Mesothelial cell of epicardium (in vitro differentiated cells): Measurements from ENCODE around the gene PROX2. TPM values are rescaled to one million over a fixed set of nuclear protein-coding genes. Genes with fewer than 3 reads are reported as not detected.

Experiments used
- DNase-seq, 2 experiments: peaks; one replicate each; pipeline ENCODE4 v3.0.0; 2021; ENCODE audit warnings: low spot score in 2 of 2; ENCODE audit not compliant: unreplicated experiment in 2 of 2
- H3K27ac Mint-ChIP-seq: 2 replicates; pipeline ENCODE4 v1.8.0; 2021; ENCODE audit warnings: mixed read lengths
- H3K27me3 Mint-ChIP-seq: 2 replicates; pipeline ENCODE4 v1.8.0; 2021; ENCODE audit warnings: low read depth, mixed read lengths
- H3K36me3 Mint-ChIP-seq: 2 replicates; pipeline ENCODE4 v1.8.0; 2021; ENCODE audit warnings: mixed read lengths
- H3K4me1 Mint-ChIP-seq: 2 replicates; pipeline ENCODE4 v1.8.0; 2021; ENCODE audit warnings: mixed read lengths
- H3K4me3 Mint-ChIP-seq: 2 replicates; pipeline ENCODE4 v1.8.0; 2021; ENCODE audit warnings: mild to moderate bottlenecking, moderate library complexity, mixed read lengths
- H3K9me3 Mint-ChIP-seq: 2 replicates; pipeline ENCODE4 v1.8.0; 2021; ENCODE audit warnings: mixed read lengths
- CTCF ChIP-seq: fragments of 200-600 bp; sonication (generic); IDR thresholded peaks from one replicate; pipeline ENCODE4 v1.5.0; 2021; ENCODE audit warnings: antibody characterized with exemption; ENCODE audit not compliant: unreplicated experiment
- total RNA-seq: library from RNA; stranded (reverse); gene quantifications from 3 replicates; pipeline ENCODE4 v1.2.1, GENCODE V29; 2021

Gene PROX2
- total RNA-seq, 1 donor from 2014 or later = not detected

- Mint-ChIP-seq H3K27me3 (no peaks in the 10 kb centered on the region), H3K36me3 (no peaks in the 10 kb centered on the region), H3K4me3 (no peak overlapping the region), H3K4me1 (peaks cover 31% of the 10 kb centered on the region), H3K9me3 (no peaks in the 10 kb centered on the region), H3K27ac (no peak overlapping the region)
- no peak for DNase-seq
- no peak for TF ChIP-seq CTCF
Measured at GRCh38 chr14:74848768-74849167, 27.2 kb downstream of the PROX2 start.

- no peak for TF ChIP-seq CTCF
- H3K27ac Mint-ChIP-seq = peak overlapping the region; percentile 4
- no peaks in the 10 kb centered on the region for H3K36me3 Mint-ChIP-seq
- H3K4me3 Mint-ChIP-seq = no peak overlapping the region
- H3K9me3 Mint-ChIP-seq = no peaks in the 10 kb centered on the region
- no peak for DNase-seq
- H3K27me3 Mint-ChIP-seq = no peaks in the 10 kb centered on the region
- peaks cover 27% of the 10 kb centered on the region for H3K4me1 Mint-ChIP-seq
Measured at GRCh38 chr14:74846968-74847665, 28.8 kb downstream of the PROX2 start.

GRCh38 chr14:74846168-74846567, 29.8 kb downstream of the PROX2 start:
- peak overlapping the region; percentile 65 for H3K27ac Mint-ChIP-seq
- no peak for DNase-seq

GRCh38 chr14:74843653-74844052, 32.3 kb downstream of the PROX2 start:
- no peaks in the 10 kb centered on the region for H3K9me3 Mint-ChIP-seq
- H3K27ac Mint-ChIP-seq = peak overlapping the region; percentile 33
- H3K4me3 Mint-ChIP-seq = no peak overlapping the region
- no peaks in the 10 kb centered on the region for H3K27me3 Mint-ChIP-seq
- peaks cover 27% of the 10 kb centered on the region for H3K4me1 Mint-ChIP-seq
- peaks cover 8% of the 10 kb centered on the region for H3K36me3 Mint-ChIP-seq
- no peak for TF ChIP-seq CTCF
- no peak for DNase-seq

More at GRCh38 chr14:74846168-74846567, 29.8 kb downstream of the PROX2 start:
- peaks cover 1% of the 10 kb centered on the region for H3K36me3 Mint-ChIP-seq
- H3K9me3 Mint-ChIP-seq = no peaks in the 10 kb centered on the region
- no peak for TF ChIP-seq CTCF
- peaks cover 27% of the 10 kb centered on the region for H3K4me1 Mint-ChIP-seq
- no peaks in the 10 kb centered on the region for H3K27me3 Mint-ChIP-seq
- no peak overlapping the region for H3K4me3 Mint-ChIP-seq

- H3K27me3 Mint-ChIP-seq = no peaks in the 10 kb centered on the region
- no peak for DNase-seq
- H3K4me1 Mint-ChIP-seq = peaks cover 26% of the 10 kb centered on the region
- peak overlapping the region; percentile 50 for H3K27ac Mint-ChIP-seq
- no peak overlapping the region for H3K4me3 Mint-ChIP-seq
- H3K36me3 Mint-ChIP-seq = peaks cover 9% of the 10 kb centered on the region
- no peak for TF ChIP-seq CTCF
- no peaks in the 10 kb centered on the region for H3K9me3 Mint-ChIP-seq
Measured at GRCh38 chr14:74841230-74842207, 34.4 kb downstream of the PROX2 start.
